ENCODE results near the gene ALDH7A1. TPM values are rescaled to one million over a fixed set of nuclear protein-coding genes. Genes with fewer than 3 reads are reported as not detected.

Gene ALDH7A1
- total and polyA plus RNA-seq, 10 of the 15 experiments (the other 5 are each of a cell fraction or from before 2014, with no cell fraction given): 0.18 to 1.0 (median 0.41) TPM; not detected in 1

GRCh38 chr5:126610616-126611015 is 15.6 kb upstream of the ALDH7A1 start:
- ChIA-PET CTCF (interaction anchor here (3.0 kb wide), 1 partner anchor 10 kb away, joined by 13 read pairs; the partner anchor contains the start of gene PHAX), SMC1A (ENCODE audit: uncharacterized antibody, unreplicated experiment) (no interaction called here), POLR2A (no interaction called here), RAD21 (ENCODE audit: unreplicated experiment) (no interaction called here)
- Histone ChIP-seq H3K4me3 (no peak overlapping the region), H2AFZ (ENCODE audit: control insufficient read depth, low read depth, low read length) (no peak overlapping the region), H4K20me1 (ENCODE audit: control insufficient read depth, insufficient read depth) (no peaks in the 10 kb centered on the region), H3K9ac (ENCODE audit: control insufficient read depth, insufficient read depth, low read length) (no peak overlapping the region), H3K4me2 (ENCODE audit: control insufficient read depth, insufficient read depth) (0 out of 2 replicates have a peak overlapping the region, but pooled peaks have one; percentile 22), H3K27me3 (replicated peaks in 1 of 2; ENCODE audit: control insufficient read depth in 2 of 2, insufficient read depth in 2 of 2, low read length in 1 of 2) (no peaks in the 10 kb centered on the region), H3K79me2 (ENCODE audit: control insufficient read depth, insufficient read depth, low read length) (peaks cover 33% of the 10 kb centered on the region), H3K9me3 (replicated peaks; ENCODE audit: control insufficient read depth, insufficient read depth, low read length) (no peaks in the 10 kb centered on the region), H3K27ac (ENCODE audit: control insufficient read depth, insufficient read depth) (no peak overlapping the region), H3K36me3 (ENCODE audit: control insufficient read depth in 2 of 2, insufficient read depth in 2 of 2, low read length in 1 of 2) (peaks cover 2 to 18% of the 10 kb centered on the region in 2 experiments; a peak in 3 of 4 replicates), H3K4me1 (ENCODE audit: control insufficient read depth, insufficient read depth, low read length) (peaks cover 12% of the 10 kb centered on the region)
- no peak for TF ChIP-seq RBBP5 (conservative IDR thresholded peaks at IDR 0.05)
- TF ChIP-seq MEF2B (IDR thresholded peaks at IDR 0.05; ENCODE audit: partially characterized antibody, poor library complexity, severe bottlenecking): no peak
- TF ChIP-seq NRF1 (conservative IDR thresholded peaks at IDR 0.05; ENCODE audit: low read depth, low read length): no peak
- TF ChIP-seq SMC3 (IDR thresholded peaks at IDR 0.05; ENCODE audit: borderline replicate concordance, low read length): no peak
- TF ChIP-seq CTCF (IDR thresholded peaks at IDR 0.05 in 2 of 3, conservative IDR thresholded peaks at IDR 0.05 in 1 of 3; ENCODE audit: control insufficient read depth in 2 of 3, extremely low read depth in 1 of 3, insufficient read depth in 1 of 3, low read depth in 3 of 3, low read length in 3 of 3): no peak
- no peak for TF ChIP-seq SMAD1 (IDR thresholded peaks at IDR 0.05; ENCODE audit: low read depth, partially characterized antibody)
- TF ChIP-seq SREBF1 (IDR thresholded peaks at IDR 0.05; ENCODE audit: low read length): no peak
- no peak for TF ChIP-seq RFX5 (IDR thresholded peaks at IDR 0.05; ENCODE audit: low read depth, low read length)
- ATAC-seq: no peak
- in situ Hi-C loops (cut with MboI): no loop called here
- BruUV-seq (replicated peaks): no TSS peak
- no peak for FAIRE-seq
- WGBS (ENCODE audit: insufficient coverage, insufficient replicate concordance, low lambda C conversion rate, missing lambda C conversion rate): 100% methylated on average over 6 of the region's 6 CpGs
- no peak for DNase-seq (ENCODE audit: low read depth, low spot score)
- intact Hi-C loops (cut with micrococcal nuclease; ENCODE audit: unreplicated experiment): no loop called here
